RWPE2 (cell line): ENCODE measurements around the gene DOCK10.

Source experiments
- ATAC-seq: fragments of 200-7000 bp; cut with Tn5 transposase; 3 replicates; pipeline ENCODE4 v1.9.1; 2021; ENCODE audit warnings: low read depth
- DNase-seq: peaks from one replicate; pipeline ENCODE4 v3.0.0-alpha.2; 2020; ENCODE audit warnings: low spot score
- H3K27ac ChIP-seq: fragments of 450-650 bp; 2 replicates; pipeline ENCODE4 v1.5.1; 2017; ENCODE audit warnings: mild to moderate bottlenecking; ENCODE audit not compliant: poor library complexity, severe bottlenecking
- H3K27me3 ChIP-seq: fragments of 250-450 bp; sonication (Bioruptor Pico); 2 replicates; pipeline ENCODE4 v1.5.1; 2021; ENCODE audit warnings: mild to moderate bottlenecking, moderate library complexity; ENCODE audit not compliant: insufficient read depth, poor library complexity, severe bottlenecking
- H3K36me3 ChIP-seq: fragments of 250-450 bp; sonication (Bioruptor Pico); 2 replicates; pipeline ENCODE4 v1.5.1; 2020; ENCODE audit warnings: low read depth, mild to moderate bottlenecking, moderate library complexity
- H3K4me1 ChIP-seq: fragments of 250-450 bp; sonication (Bioruptor Pico); 2 replicates; pipeline ENCODE4 v1.5.1; 2021; ENCODE audit warnings: mild to moderate bottlenecking, moderate library complexity; ENCODE audit not compliant: insufficient read depth, poor library complexity, severe bottlenecking
- H3K4me3 ChIP-seq: fragments of 250-450 bp; sonication (Bioruptor Pico); 2 replicates; pipeline ENCODE4 v1.5.1; 2021; ENCODE audit warnings: mild to moderate bottlenecking, moderate library complexity; ENCODE audit not compliant: severe bottlenecking
- H3K9me3 ChIP-seq: fragments of 250-450 bp; sonication (Bioruptor Pico); 2 replicates; pipeline ENCODE4 v1.5.1; 2021; ENCODE audit warnings: mild to moderate bottlenecking, moderate library complexity; ENCODE audit not compliant: severe bottlenecking
- CTCF ChIP-seq: fragments of 450-650 bp; IDR thresholded peaks from one replicate; pipeline ENCODE4 v1.5.1; 2017; ENCODE audit warnings: mild to moderate bottlenecking, moderate library complexity; ENCODE audit not compliant: poor library complexity, severe bottlenecking

Gene DOCK10

GRCh38 chr2:224751996-224752698 is 290.1 kb downstream of the DOCK10 start:
- DNase-seq (no peak), ATAC-seq (no peak)
- no peak overlapping the region for H3K27ac ChIP-seq
- H3K9me3 ChIP-seq: no peaks in the 10 kb centered on the region
- no peak for TF ChIP-seq CTCF
- H3K27me3 ChIP-seq: no peaks in the 10 kb centered on the region
- no peaks in the 10 kb centered on the region for H3K36me3 ChIP-seq
- H3K4me1 ChIP-seq: no peaks in the 10 kb centered on the region
- no peak overlapping the region for H3K4me3 ChIP-seq

GRCh38 chr2:224749136-224749535 is 293.1 kb downstream of the DOCK10 start:
- no peaks in the 10 kb centered on the region for H3K27me3 ChIP-seq
- TF ChIP-seq CTCF: peak; percentile 22
- no peak overlapping the region for H3K27ac ChIP-seq
- H3K4me3 ChIP-seq: no peak overlapping the region
- DNase-seq (no peak), ATAC-seq (0 out of 3 replicates have a peak, but pooled peaks have one; percentile 41)
- H3K36me3 ChIP-seq: no peaks in the 10 kb centered on the region
- H3K9me3 ChIP-seq: no peaks in the 10 kb centered on the region
- no peaks in the 10 kb centered on the region for H3K4me1 ChIP-seq

DNA sequence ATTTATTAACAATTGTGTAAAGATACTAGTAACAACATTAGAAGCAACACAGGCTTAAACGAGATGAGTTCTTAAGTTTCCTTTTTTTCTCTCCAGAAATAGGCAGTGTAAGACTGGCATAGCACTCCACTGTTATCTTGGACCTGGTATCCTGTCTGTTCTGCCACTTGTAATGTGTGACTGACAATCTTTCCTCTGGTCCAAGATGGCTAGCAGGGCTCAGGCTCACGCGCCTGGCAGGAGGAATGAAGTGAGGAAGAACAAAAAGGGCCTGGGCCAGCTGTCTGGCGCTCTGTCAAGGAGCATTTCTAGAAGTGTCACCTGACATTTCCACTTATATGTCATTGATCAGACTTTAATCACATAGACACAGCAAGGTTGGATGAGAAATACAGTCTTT is 294.5 kb downstream of the DOCK10 start:
- TF ChIP-seq CTCF: no peak
- no peak overlapping the region for H3K4me3 ChIP-seq
- no peaks in the 10 kb centered on the region for H3K36me3 ChIP-seq
- H3K27ac ChIP-seq: no peak overlapping the region
- no peaks in the 10 kb centered on the region for H3K27me3 ChIP-seq
- no peaks in the 10 kb centered on the region for H3K4me1 ChIP-seq
- ATAC-seq (no peak), DNase-seq (no peak)
- no peaks in the 10 kb centered on the region for H3K9me3 ChIP-seq

DNA sequence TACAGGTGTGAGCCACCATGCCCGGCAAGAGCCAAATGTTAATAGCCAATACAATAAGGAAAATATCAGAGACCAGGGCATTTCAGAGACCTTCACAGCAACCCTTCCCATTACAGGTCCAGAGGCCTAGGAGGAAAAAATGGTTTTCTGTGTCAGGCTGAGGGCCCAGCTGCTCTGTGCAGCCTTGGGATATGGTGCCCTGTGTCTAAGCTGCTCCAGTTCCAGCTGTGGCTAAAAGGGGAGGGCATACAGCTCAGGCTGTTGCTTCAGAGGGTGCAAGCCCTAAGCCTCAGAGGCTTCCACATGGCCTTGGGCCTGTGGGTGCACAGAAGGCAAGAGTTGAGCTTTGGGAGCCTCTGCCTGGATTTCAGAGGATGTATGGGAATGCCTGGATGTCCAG is 306.0 kb downstream of the DOCK10 start:
- TF ChIP-seq CTCF: no peak
- H3K36me3 ChIP-seq: no peaks in the 10 kb centered on the region
- H3K4me3 ChIP-seq: no peak overlapping the region
- no peaks in the 10 kb centered on the region for H3K4me1 ChIP-seq
- ATAC-seq: no peak
- no peak for DNase-seq
- H3K9me3 ChIP-seq: no peaks in the 10 kb centered on the region
- H3K27me3 ChIP-seq: no peaks in the 10 kb centered on the region
- no peak overlapping the region for H3K27ac ChIP-seq

DNA sequence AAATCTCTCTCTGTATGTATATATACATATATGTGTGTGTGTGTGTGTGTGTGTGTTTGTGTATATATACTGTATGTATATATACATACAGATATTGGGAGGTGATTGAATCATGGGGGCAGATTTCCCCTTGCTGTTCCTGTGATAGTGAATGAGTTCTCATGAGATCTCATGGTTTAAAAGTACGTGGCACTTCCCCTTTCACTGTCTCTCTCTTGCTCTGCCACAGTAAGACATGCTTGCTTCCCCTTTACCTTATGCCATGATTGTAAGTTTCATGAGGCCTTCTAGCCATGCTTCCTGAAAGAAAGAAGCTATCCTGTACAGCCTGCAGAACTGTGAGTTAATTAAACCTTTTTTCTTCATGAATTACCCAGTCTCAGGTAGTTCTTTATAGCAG is 307.3 kb downstream of the DOCK10 start:
- DNase-seq (no peak), ATAC-seq (no peak)
- Histone ChIP-seq H3K36me3 (no peaks in the 10 kb centered on the region), H3K4me1 (no peaks in the 10 kb centered on the region), H3K27ac (no peak overlapping the region), H3K27me3 (no peaks in the 10 kb centered on the region), H3K9me3 (no peaks in the 10 kb centered on the region), H3K4me3 (no peak overlapping the region)
- no peak for TF ChIP-seq CTCF
